Caco-2 (cell line): ENCODE measurements around the gene RAMP3. TPM values are rescaled to one million over a fixed set of nuclear protein-coding genes. Genes with fewer than 3 reads are reported as not detected.

Source experiments
- BruUV-seq: library from RNA; stranded (reverse); fragments of 400-500 nt; replicated peaks from 2 replicates; lab custom pipeline; 2021; lab: Mats Ljungman, UMichigan
- CTCF ChIA-PET: fragments of 300-600 bp; sonication (Branson Sonifier 250); formaldehyde crosslinking; loops from one replicate; lab custom pipeline; 2022; ENCODE audit warnings: antibody characterized with exemption; lab: Charles Lee
- POLR2A ChIA-PET: fragments of 300-600 bp; sonication (Branson Sonifier 250); formaldehyde crosslinking; loops from one replicate; lab custom pipeline; 2022; ENCODE audit warnings: antibody characterized with exemption; lab: Charles Lee
- DNase-seq, 2 experiments: peaks; one replicate each; pipeline versions ENCODE4 v3.0.0 to v3.0.0-alpha.2; 2020 to 2022
- H3K27me3 ChIP-seq: replicated peaks from 2 replicates; pipeline ENCODE4 v1.6.0; 2011; ENCODE audit warnings: low read length; ENCODE audit not compliant: control insufficient read depth, insufficient read depth
- H3K36me3 ChIP-seq: 2 replicates; pipeline ENCODE4 v1.5.1; 2011; ENCODE audit warnings: low read length; ENCODE audit not compliant: control insufficient read depth, insufficient read depth
- H3K4me1 ChIP-seq: fragments of 250-450 bp; sonication (Bioruptor Pico); 2 replicates; pipeline ENCODE4 v1.5.1; 2020; ENCODE audit warnings: mild to moderate bottlenecking
- H3K4me3 ChIP-seq: 2 replicates; pipeline ENCODE4 v1.5.1; 2011; ENCODE audit warnings: low read depth, mild to moderate bottlenecking, control low read depth, low read length
- H3K9me3 ChIP-seq: fragments of 250-450 bp; sonication (Bioruptor Pico); 2 replicates; pipeline ENCODE4 v1.5.1; 2020; ENCODE audit warnings: mild to moderate bottlenecking, moderate library complexity
- H3K27ac Mint-ChIP-seq: one replicate; pipeline ENCODE4 v1.8.0; 2022; ENCODE audit warnings: mixed read lengths; ENCODE audit not compliant: unreplicated experiment
- H3K27me3 Mint-ChIP-seq: one replicate; pipeline ENCODE4 v1.8.0; 2022; ENCODE audit warnings: mixed read lengths; ENCODE audit not compliant: insufficient read depth, unreplicated experiment
- H3K36me3 Mint-ChIP-seq: one replicate; pipeline ENCODE4 v1.8.0; 2022; ENCODE audit warnings: mild to moderate bottlenecking, mixed read lengths; ENCODE audit not compliant: insufficient read depth, unreplicated experiment
- H3K4me1 Mint-ChIP-seq: one replicate; pipeline ENCODE4 v1.8.0; 2022; ENCODE audit warnings: low read depth, mixed read lengths; ENCODE audit not compliant: unreplicated experiment
- H3K4me3 Mint-ChIP-seq: one replicate; pipeline ENCODE4 v1.8.0; 2022; ENCODE audit warnings: mild to moderate bottlenecking, moderate library complexity, mixed read lengths; ENCODE audit not compliant: unreplicated experiment
- H3K9me3 Mint-ChIP-seq: one replicate; pipeline ENCODE4 v1.8.0; 2022; ENCODE audit warnings: mixed read lengths; ENCODE audit not compliant: unreplicated experiment
- intact Hi-C: fragments of 100-400 bp; cut with micrococcal nuclease; formaldehyde crosslinking; loops from one replicate; pipeline ENCODE4 v1.10.0; 2022; ENCODE audit not compliant: unreplicated experiment
- total RNA-seq: library from RNA; stranded (reverse); gene quantifications from 2 replicates; pipeline ENCODE4 v1.2.3, GENCODE V29; 2022
- TF ChIP-seq, protein P1 (sequence below), 2 experiments: fragments of 200-600 bp in 1 of 2; IDR thresholded peaks; 1 replicate in 1 of 2; 2 replicates in 1 of 2; pipeline versions ENCODE4 v1.5.1 to v1.8.0; 2011 to 2022; ENCODE audit warnings: antibody characterized with exemption in 1 of 2, control low read depth in 1 of 2, inconsistent platforms in 1 of 2, low read depth in 1 of 2, low read length in 1 of 2, mild to moderate bottlenecking in 1 of 2, moderate library complexity in 1 of 2; ENCODE audit not compliant: insufficient read depth in 1 of 2, severe bottlenecking in 1 of 2, unreplicated experiment in 1 of 2

RAMP3 gene
- total RNA-seq, 1 experiment from 2014 or later: not detected

DNA sequence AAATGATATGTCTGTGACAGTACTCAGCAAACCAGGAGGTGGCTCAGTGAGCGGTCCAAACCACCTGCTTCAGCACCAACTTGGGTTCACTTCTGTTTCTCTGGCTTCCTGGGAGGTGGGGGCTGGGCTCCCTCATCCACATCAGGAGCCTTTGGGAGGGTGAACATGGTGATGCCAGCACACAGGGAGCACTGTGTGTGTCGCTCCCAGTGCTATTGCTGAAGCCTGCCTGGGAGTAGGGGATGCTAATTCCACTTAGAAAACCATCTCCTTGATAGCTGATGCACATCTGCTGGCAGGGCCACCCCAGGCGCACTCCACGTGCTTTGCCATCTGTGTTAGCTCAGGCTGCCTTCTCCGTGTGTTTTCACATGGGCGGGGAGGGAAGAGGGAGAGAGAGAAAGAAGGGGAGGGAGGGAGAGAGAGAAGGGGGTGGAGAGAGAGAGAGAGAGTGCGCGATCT is 58.0 kb downstream of the RAMP3 start:
- Mint-ChIP-seq H3K27me3 (peaks cover 36% of the 10 kb centered on the region), H3K4me3 (no peak overlapping the region), H3K36me3 (no peaks in the 10 kb centered on the region), H3K27ac (no peak overlapping the region), H3K9me3 (no peaks in the 10 kb centered on the region), H3K4me1 (no peaks in the 10 kb centered on the region)
- ChIA-PET CTCF (no interaction called here), POLR2A (no interaction called here)
- BruUV-seq: no TSS peak
- Histone ChIP-seq H3K4me1 (no peaks in the 10 kb centered on the region), H3K27me3 (peaks cover 1% of the 10 kb centered on the region; the same call in 1 of the 2 replicates), H3K9me3 (no peaks in the 10 kb centered on the region), H3K4me3 (no peak overlapping the region), H3K36me3 (no peaks in the 10 kb centered on the region)
- intact Hi-C loops: loop anchor here (2.0 kb wide), 1 partner anchor 45 kb away; no protein-coding TSS in a partner anchor
- no peak for DNase-seq
- TF ChIP-seq, protein P1, sequence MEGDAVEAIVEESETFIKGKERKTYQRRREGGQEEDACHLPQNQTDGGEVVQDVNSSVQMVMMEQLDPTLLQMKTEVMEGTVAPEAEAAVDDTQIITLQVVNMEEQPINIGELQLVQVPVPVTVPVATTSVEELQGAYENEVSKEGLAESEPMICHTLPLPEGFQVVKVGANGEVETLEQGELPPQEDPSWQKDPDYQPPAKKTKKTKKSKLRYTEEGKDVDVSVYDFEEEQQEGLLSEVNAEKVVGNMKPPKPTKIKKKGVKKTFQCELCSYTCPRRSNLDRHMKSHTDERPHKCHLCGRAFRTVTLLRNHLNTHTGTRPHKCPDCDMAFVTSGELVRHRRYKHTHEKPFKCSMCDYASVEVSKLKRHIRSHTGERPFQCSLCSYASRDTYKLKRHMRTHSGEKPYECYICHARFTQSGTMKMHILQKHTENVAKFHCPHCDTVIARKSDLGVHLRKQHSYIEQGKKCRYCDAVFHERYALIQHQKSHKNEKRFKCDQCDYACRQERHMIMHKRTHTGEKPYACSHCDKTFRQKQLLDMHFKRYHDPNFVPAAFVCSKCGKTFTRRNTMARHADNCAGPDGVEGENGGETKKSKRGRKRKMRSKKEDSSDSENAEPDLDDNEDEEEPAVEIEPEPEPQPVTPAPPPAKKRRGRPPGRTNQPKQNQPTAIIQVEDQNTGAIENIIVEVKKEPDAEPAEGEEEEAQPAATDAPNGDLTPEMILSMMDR (IDR thresholded peaks at IDR 0.05; ENCODE audit: insufficient read depth in 1 of 2, low read depth in 1 of 2, low read length in 1 of 2, severe bottlenecking in 1 of 2, unreplicated experiment in 1 of 2): no peak

DNA sequence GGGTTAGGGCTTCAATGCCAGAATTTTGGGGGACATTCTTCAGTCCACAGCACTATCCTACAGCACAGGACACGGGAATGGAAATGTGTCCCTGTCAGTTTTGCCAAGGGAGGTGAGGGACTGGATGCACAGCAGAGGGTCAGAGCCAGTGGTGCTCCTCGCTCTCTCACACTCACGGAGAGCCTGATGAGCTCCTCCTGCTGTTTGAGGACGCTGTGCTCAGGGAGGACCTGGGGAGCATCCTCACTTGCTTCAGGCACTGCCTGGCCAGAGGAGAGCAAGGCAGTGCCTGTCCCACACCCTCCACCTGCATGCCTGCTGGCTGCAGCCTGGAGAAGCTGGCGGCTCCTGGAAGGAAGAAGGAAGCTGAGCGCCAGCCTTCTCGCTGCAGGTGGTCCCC is 58.6 kb downstream of the RAMP3 start:
- Mint-ChIP-seq H3K4me3 (no peak overlapping the region), H3K9me3 (no peaks in the 10 kb centered on the region), H3K36me3 (no peaks in the 10 kb centered on the region), H3K27ac (no peak overlapping the region), H3K27me3 (peaks cover 36% of the 10 kb centered on the region), H3K4me1 (no peaks in the 10 kb centered on the region)
- no peak for DNase-seq
- no TSS peak for BruUV-seq
- no peaks in the 10 kb centered on the region for H3K36me3 ChIP-seq
- intact Hi-C loops: loop anchor here (2.0 kb wide), 1 partner anchor 45 kb away; no protein-coding TSS in a partner anchor
- TF ChIP-seq, protein P1 (IDR thresholded peaks at IDR 0.05; ENCODE audit: insufficient read depth in 1 of 2, low read depth in 1 of 2, low read length in 1 of 2, severe bottlenecking in 1 of 2, unreplicated experiment in 1 of 2): no peak
- no peak overlapping the region for H3K4me3 ChIP-seq
- H3K27me3 ChIP-seq: peaks cover 1% of the 10 kb centered on the region; the same call in 1 of the 2 replicates
- ChIA-PET POLR2A (no interaction called here), CTCF (no interaction called here)
- H3K4me1 ChIP-seq: no peaks in the 10 kb centered on the region
- H3K9me3 ChIP-seq: no peaks in the 10 kb centered on the region

DNA sequence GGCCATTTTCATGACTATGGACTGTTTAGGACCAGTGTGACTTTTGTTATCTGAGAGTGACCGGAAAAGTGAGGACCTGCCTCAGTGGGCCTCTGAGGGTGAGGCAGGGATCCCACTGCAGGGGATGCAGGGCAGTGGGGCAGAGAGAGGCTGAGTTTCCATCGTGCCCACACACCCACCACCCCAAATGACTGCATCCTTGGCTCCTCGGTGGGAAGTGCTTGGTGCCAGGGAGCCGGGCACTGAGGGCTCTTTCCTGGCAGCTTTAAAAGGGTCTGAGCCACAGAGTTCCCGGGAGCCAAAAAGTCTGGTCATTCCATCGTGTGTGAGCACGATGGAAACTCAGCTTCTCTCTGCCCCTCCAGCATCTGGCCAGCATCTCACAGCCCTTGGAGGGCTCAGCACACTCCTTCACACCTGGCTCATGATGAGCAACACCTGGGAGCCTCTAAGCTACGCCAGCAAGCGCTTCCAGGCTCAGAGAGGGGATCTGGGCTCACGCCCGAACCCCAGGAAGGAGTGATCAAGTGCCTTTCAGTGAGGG is 59.1 kb downstream of the RAMP3 start:
- Histone ChIP-seq H3K4me3 (no peak overlapping the region), H3K9me3 (no peaks in the 10 kb centered on the region), H3K36me3 (no peaks in the 10 kb centered on the region), H3K4me1 (no peaks in the 10 kb centered on the region), H3K27me3 (peaks cover 1% of the 10 kb centered on the region; the same call in 1 of the 2 replicates)
- Mint-ChIP-seq H3K4me3 (no peak overlapping the region), H3K36me3 (no peaks in the 10 kb centered on the region), H3K27ac (no peak overlapping the region), H3K27me3 (peaks cover 34% of the 10 kb centered on the region), H3K9me3 (no peaks in the 10 kb centered on the region), H3K4me1 (no peaks in the 10 kb centered on the region)
- no peak for DNase-seq
- ChIA-PET POLR2A (interaction anchor here (0.6 kb wide), 1 partner anchor 74 kb away, joined by 5 read pairs; no protein-coding TSS in a partner anchor), CTCF (interaction anchor here (0.7 to 1.7 kb wide), 2 partner anchors 10 to 43 kb away, joined by 3 to 4 read pairs; no protein-coding TSS in a partner anchor)
- TF ChIP-seq, protein P1 (IDR thresholded peaks at IDR 0.05; ENCODE audit: insufficient read depth in 1 of 2, low read depth in 1 of 2, low read length in 1 of 2, severe bottlenecking in 1 of 2, unreplicated experiment in 1 of 2): no peak
- BruUV-seq: no TSS peak
- intact Hi-C loops: loop anchor here (2.0 kb wide), 1 partner anchor 44 kb away; no protein-coding TSS in a partner anchor
